Fibroblast of skin of right biceps (primary cell): Measurements from ENCODE around the gene MTMR10.

Experiments
- DNase-seq: peaks from one replicate; pipeline ENCODE4 v3.0.0-alpha.2; 2013

MTMR10 gene

GRCh38 chr15:30919877-30920550 lies 71.4 kb downstream of the MTMR10 start:
- DNase-seq = no peak

- DNase-seq = no peak
These were observed 73.1 kb downstream of the MTMR10 start for GRCh38 chr15:30918366-30918765.

GRCh38 chr15:30917675-30918074 lies 73.8 kb downstream of the MTMR10 start:
- DNase-seq = no peak

GRCh38 chr15:30917013-30917412 lies 74.4 kb downstream of the MTMR10 start:
- no peak for DNase-seq

GRCh38 chr15:30913761-30914160 lies 77.7 kb downstream of the MTMR10 start:
- DNase-seq = no peak

GRCh38 chr15:30906366-30906765 lies 85.1 kb downstream of the MTMR10 start:
- no peak for DNase-seq

GRCh38 chr15:30905821-30906220 lies 85.6 kb downstream of the MTMR10 start:
- DNase-seq = no peak

- DNase-seq = no peak
These were observed 86.6 kb downstream of the MTMR10 start for GRCh38 chr15:30904812-30905211.

- peak; percentile 88 for DNase-seq
These were observed 87.8 kb downstream of the MTMR10 start, which contains the start of gene FAN1 for GRCh38 chr15:30903497-30904187. Gene FAN1, plus strand, starts transcription at chr15:30903915. Its CDS starts 749 bp downstream, at chr15:30904664.

GRCh38 chr15:30901889-30902288 lies 89.5 kb downstream of the MTMR10 start:
- no peak for DNase-seq

GRCh38 chr15:30896211-30896606 lies 95.2 kb downstream of the MTMR10 start:
- DNase-seq = no peak

GRCh38 chr15:30895461-30896210 lies 95.8 kb downstream of the MTMR10 start:
- no peak for DNase-seq

GRCh38 chr15:30889196-30889595 lies 102.2 kb downstream of the MTMR10 start:
- no peak for DNase-seq
